Right lobe of liver (tissue), 4 donors: Measurements from ENCODE around the gene TAGAP.

Experiments used
- POLR2A ChIP-seq: fragments of 450-650 bp; IDR thresholded peaks from one replicate; pipeline ENCODE4 v1.6.1; 2017; ENCODE audit warnings: antibody characterized with exemption, mild to moderate bottlenecking
- TF ChIP-seq, protein P1 (sequence below), 4 donors: fragments of 200-600 bp in 3 of 4; fragments of 450-650 bp in 1 of 4; IDR thresholded peaks; one replicate each; pipeline versions ENCODE4 v1.5.1 to v1.8.0; 2016 to 2022; ENCODE audit warnings: antibody characterized with exemption in 4 of 4, mild to moderate bottlenecking in 2 of 4
- donor health status: DM: no; HTN: no; CAD: no.
- donor health status: DM: no; HTN: no; CAD: no.
- donor health status: DM: no; HTN: yes; CAD: no.

DNA sequence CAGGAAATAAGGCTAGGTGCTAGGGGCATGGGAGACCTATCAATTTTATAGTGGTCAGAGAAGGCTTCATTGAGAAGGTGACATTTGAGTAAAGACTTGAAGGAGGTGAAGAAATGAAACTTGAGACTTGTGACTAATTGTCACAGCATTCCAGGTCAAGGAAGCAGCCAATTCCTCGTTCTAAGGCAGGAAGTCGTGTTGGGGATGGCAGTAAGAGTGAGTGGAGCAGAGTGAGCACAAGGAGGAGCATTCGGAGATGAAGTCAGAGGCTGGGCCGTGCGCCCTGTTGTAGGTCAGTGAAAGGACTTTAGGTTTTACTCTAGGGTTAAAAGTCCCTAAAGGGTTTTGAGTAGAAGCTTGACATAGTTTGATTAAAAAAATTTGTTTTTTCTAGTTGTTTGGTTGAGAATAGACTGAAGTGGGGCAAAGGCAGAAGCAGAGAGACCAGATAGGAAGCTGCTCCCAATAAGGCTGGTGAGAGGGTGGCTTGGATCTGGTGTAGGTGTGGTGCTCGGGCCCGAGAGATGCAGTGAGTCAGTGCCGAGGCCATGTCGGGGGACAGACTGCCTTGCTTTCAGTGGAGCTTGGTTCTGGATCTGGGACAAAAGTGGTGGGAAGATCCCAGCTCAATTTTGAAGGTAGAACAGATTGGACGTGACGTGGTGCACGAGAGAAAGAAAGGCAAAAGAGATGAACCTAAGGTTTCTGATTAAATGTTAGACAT lies 42.2 kb downstream of the TAGAP start:
- no peak for TF ChIP-seq POLR2A
- TF ChIP-seq, protein P1, sequence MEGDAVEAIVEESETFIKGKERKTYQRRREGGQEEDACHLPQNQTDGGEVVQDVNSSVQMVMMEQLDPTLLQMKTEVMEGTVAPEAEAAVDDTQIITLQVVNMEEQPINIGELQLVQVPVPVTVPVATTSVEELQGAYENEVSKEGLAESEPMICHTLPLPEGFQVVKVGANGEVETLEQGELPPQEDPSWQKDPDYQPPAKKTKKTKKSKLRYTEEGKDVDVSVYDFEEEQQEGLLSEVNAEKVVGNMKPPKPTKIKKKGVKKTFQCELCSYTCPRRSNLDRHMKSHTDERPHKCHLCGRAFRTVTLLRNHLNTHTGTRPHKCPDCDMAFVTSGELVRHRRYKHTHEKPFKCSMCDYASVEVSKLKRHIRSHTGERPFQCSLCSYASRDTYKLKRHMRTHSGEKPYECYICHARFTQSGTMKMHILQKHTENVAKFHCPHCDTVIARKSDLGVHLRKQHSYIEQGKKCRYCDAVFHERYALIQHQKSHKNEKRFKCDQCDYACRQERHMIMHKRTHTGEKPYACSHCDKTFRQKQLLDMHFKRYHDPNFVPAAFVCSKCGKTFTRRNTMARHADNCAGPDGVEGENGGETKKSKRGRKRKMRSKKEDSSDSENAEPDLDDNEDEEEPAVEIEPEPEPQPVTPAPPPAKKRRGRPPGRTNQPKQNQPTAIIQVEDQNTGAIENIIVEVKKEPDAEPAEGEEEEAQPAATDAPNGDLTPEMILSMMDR (IDR thresholded peaks at IDR 0.05), result no peak
